Inflammatory macrophage treated with lipopolysaccharide for 4 hours (primary cell): Measurements from ENCODE around the gene PLOD2.

ENCODE experiments used
- DNase-seq: peaks from one replicate; pipeline ENCODE4 v3.0.0-alpha.2; 2020

PLOD2 gene

DNA sequence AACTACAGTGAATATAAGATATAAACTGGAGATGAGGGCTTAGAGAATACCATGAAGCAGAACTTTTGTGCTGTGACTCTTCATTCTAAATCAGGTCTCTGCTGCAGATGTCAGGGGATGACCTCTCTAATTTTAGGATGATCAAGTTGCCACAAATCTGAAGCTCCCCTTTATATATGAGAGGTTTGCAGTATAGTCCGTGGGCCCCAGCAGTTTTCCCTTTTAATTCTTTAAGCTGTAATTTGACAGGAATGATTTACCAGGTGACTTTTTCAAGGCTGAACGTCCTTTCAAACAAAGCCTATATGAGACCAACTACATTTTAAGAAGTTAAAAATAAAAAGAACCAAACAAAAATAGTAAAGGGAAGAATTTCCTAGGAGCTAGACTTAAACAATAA lies 4.9 kb upstream of the PLOD2 start:
- no peak for DNase-seq

DNA sequence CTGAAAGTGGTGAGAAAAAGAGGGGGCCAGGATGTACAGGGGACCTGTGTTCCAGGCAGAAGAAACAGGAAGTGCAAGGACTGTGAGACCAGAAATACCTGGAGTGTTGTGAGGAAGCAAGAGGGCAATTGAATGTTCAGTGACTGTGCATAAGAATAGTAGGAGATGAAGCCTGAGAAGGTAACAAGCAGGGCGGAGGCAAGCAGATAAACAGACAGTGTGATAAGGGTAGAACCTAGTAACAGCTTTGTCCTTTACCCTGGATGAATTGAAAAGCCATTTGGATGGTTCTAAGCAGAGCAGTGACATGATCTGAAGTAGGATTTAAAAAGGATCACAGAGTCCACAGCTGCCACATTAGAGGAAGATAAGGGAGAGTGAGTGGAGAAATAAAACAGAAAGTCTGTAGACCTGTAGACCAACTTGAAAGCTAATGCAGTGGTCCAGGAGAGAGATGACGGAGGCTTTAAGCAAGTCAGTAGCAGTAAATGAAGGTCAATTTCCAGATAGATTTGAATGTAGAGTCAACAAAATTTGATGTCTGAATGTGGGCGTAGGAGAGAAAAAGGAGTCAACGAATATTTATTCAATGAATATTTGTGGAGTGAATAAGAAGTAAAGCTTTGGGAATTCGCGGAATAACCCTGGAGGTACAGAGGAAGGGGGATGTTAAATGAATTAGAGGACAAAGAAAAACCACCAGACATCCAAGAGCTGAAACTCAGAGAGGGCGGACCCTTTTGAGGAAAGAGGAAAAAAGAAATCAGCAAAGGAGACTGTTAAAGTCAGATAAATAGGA lies 4.2 kb upstream of the PLOD2 start:
- no peak for DNase-seq

DNA sequence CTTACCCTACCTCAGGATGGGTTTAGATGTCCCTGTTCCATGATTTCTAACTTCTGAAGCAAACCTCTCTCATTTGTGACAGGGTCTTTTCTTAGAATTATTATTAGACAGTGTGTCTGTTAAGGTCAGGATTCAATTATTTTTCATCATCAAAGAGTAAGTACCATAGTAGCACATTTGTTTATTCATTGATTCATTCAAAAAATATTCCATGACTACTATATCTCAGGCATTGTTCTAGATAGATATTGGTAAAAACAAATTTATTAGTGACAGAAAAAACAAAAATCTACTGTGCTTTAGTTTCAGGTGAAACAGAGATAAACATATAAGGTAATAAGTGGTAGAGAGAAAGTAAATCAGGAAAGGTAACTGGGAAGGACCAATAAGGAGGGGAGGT lies 3.5 kb upstream of the PLOD2 start:
- DNase-seq = no peak

DNA sequence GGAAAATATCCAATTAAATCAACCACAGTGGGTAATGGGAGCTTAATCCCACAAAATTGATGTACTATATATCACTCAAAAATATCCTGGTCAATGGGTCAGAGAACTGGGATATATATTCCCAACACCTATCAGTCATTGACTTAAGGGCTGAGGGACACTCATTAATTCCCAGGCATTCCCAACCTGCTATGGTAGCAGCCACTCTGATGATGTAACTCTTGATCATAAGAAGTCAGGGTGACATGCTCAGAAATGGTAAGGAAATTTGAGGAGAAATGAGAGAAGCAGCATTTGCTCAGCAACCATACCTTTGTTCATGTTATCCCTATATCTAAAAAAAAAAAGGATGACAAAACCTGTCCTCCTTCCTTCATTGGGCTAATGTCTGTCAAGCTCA lies 3.1 kb upstream of the PLOD2 start:
- DNase-seq = no peak

DNA sequence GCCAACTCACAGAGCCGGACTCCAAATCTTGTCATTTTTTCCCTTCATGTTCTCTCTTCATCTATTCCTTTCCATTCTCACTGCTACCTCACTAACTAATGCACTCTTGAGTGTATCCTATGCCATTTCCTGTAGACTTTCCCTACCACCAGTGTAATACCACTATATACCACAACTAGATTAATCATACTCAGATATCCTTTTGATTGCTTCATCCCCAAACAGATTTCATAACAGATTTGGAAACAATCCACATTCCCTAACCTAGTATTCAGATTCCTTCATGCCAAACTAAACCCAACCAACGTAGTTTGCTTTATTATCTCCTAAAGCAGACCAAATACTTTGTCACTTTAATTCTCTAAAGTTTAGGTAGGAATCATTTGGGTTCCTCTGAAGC lies 2.6 kb upstream of the PLOD2 start:
- peak; percentile 17 for DNase-seq

DNA sequence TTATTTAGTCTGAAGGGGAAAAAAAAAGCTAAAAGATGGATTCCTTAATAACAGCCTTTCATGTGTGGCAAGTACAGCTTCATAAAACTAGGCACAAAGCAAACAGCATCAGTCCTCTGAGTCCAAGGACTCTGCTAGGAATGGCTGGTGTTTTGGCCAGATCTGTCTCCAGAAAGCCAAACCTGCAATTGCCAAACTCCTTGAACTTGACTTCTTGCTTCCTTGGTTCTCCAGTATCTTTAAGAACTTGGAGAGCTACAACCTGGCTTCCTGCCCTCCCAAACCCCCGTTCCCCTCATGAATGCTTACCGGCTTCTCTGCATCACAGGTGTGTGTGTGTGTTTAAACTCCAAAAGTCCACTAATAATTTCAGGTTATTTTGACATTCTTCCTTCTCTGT lies 1.6 kb upstream of the PLOD2 start:
- DNase-seq = no peak

DNA sequence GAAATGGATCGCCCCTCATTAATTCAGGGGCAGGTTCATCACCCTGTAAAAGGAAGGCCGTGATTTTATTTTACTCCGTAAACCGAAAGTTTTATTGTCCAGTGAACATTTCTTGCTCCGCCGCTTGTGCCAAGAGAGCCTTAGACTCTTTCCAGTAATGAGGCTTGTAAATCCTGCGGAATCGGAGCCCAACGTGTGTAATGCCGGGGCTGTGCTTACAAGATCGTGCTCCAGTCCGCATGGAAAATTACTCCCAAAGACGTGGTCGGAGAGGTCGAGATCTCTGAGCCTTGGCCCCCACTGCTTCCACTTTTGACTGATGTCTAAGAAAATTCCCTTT lies 649 bp upstream of the PLOD2 start:
- DNase-seq = peak; percentile 4

DNA sequence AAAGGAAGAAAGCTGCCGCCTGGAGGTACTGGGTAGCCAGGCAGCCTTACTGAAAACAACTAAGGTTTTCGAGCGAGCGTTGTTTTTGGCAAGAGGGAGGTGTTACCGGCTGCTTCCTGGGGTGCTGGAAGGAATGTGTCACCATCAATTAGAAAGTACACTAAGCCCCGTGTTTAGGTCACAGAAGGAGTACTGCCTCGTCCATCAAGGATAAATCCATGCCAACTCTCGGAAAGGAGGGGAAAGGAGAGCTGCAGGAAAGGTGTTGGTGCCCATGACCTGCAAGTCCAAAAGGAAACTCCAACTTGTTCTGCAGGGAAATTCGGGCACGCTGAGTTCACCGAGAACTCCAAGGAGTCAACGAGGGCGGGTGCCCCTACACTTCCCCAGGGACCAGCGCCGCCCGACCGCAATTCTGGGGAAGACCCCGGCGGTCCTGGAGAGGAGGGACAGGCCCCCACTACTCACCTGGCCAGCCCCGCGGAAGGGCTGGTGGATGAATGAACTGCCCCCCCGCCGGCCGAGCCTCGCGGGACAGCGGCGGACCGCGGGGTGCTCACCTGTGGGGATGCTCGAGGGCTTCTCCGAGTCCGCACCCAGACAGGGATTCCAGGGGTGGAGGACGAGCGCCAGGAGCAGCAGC lies 542 bp downstream of the PLOD2 start:
- DNase-seq = peak; percentile 5

DNA sequence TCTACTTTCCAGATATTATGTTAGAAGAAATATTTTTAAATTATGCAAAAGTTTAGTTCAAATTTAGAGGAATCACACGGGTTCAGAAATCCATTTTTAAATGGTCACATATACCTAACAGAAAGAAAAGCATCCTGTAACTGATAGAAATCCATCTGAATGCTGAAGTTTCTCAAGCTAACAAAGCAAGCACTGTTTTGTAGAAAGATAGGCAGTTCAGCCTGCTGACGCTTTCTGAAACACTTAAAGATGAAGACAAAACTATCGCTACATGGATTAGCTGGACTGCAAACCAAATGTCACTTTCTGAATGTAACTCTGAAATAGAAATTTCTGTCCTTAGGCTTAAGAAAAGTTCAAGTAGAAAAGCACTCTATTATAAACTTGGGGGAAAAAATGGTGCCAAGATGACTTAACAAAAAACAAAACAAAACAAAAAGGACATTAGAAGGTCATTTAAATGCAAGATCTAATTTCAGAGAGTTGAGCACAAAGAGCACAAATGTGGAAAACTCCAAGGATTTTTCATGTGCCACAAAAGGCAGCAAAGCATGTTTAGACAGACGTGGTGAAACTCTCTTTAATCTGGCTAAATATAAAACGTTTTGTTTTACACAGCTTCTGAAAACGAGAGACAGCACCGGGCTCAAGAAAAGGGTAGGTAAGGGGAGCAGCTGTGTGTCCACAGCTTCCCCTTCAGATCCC lies 1.2 kb downstream of the PLOD2 start:
- no peak for DNase-seq

DNA sequence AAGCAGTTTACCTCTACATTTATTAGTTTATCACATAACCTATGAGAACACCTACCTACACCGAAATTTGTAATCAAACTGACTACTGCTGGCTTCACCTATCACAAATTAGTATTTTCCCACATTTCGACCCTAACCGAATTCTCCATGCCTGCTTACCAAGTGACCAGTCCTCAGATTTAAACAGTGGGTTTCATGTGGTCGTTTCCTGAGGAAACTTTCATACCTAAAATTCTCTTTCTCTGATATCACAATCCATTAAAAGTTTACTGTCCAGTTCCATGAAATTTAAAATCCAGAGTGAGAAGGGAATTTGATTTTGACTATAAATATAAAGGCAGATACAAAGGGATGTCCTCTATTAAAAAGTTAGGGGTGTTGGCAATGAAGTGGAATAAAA lies 1.9 kb downstream of the PLOD2 start:
- no peak for DNase-seq

DNA sequence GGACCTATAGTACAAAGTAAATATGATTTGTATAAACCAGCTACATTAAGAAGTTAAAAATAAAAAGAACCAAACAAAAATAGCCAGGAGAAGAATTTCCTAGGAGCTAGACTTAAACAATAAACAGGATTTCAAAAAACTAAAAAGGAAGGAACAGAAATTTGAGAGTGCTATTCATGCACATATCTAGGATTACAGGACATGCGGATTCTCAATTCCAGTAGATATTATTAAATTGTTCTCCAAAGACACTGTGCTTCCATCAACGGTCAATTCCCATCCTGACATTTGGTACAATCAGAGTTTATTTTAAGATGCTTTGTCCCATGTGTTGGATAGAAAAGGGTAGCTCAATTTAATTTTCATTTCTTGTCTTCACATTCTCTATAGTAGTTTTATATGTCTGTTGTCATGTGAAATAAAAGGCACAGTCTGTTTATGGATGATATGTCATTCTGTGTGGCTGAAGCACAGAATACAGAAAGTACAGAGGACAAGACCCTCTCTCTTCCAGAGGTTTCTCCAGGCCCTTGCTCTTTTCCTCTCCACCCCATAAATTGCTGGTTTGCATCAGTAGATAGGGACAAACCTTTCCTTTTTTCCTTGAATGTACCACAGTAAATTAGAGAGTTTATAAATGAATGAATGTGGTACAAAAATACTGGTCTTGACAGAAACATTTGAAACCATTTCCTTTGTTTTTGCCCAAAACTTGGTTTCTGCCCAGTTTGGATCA lies 3.5 kb downstream of the PLOD2 start:
- no peak for DNase-seq

DNA sequence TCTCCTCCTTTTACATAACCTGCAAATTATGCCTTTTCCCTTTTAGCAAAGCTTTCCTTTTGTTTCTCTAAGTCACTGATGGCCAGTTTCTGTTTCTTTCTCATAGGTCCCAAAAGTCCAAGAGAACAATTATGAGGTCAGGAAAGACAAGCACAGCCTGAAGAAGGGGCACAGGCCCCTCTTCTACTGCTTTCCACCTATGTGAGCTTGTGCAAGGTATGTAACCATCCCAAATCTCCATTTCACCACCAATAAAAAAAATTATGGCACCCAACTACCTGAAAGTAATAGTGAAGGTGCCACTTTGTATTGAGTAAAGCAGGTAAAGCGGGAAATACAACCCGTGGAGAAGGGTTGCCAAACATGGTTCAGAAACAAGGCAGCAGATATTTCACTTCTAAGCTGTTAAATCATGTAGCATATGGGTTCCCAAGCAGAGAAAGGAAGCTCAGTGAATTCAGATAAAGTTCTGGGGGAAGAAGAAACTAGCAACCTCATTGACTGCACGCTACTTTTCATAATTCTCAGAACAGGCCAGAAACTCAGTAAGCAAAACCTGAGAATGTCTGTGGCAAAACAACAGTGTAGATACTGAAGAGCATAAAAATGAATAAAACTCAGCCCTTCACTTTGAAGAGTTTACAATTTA lies 4.2 kb downstream of the PLOD2 start:
- no peak for DNase-seq

DNA sequence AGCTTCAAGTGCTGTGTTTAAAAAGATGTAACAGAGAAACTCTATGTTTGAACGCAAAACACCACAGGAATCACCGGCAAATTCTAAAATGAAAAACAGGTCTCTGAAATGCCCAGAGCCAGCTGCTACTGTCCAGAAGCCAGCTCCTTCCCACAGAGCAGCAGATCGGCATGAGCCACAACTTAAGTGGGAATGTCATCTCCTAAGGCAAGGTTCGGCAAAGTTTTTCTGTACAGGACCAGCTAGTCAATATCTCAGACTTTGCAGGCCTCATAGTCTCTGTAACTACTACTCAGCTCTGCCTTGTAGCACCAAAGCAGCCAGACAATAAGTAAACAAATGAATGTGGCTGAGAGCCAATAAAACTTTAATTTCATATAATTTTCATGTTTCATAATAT lies 4.9 kb downstream of the PLOD2 start:
- no peak for DNase-seq

DNA sequence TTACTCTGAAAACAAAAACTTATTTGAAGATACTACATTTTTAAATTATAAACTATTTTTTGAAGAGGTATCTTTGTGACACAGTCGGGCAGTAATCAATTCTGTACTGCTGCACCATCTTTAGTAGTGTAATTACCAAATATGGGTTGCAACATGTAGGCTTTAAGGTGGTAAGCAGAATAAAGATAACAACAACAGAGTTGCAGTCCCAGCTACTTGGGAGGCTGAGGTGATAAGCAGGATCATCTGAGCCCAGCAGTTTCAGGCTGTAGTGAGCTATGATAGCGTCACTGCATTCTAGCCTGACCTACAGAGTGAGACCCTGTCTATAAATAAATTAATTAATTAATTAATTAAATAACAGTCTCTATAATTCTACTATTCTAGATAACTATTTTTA lies 6.0 kb downstream of the PLOD2 start:
- no peak for DNase-seq

DNA sequence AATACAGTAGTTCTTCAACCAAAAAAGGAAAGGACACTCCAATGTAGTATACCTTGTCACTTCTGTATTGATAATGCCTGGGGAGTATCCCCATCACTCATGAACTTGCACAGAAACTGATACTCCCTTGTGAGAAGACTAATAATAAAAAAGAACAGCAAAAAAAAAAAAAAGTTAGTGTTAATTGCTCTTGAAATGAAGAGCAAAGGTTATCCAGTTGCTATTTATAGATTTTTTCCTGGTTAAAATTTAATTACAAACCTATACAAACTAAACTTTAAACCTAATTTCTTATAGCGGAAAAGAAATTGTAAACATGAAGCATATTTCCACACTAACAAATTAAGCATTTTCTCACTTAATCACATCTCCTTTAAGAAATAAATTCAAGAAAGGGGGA lies 6.7 kb downstream of the PLOD2 start:
- no peak for DNase-seq

DNA sequence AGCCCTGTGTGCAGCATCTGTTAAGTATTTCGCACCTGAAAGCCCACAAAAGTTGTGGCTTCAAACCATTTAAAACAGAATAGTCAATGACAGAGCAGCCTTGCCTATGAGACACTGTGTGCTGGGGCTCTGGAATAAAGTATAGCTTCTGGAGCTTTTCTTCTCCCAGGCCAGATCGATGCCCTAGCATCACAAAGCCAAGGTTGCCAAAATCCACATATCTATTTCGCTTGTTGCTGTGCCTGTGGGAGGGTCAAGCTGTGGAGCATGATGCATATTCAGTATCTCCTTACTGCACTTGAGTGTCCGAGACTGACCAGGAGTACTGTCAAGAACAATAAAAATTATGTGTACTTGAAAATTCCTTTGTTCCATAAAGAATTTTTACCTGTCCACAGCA lies 7.6 kb downstream of the PLOD2 start:
- DNase-seq = no peak

DNA sequence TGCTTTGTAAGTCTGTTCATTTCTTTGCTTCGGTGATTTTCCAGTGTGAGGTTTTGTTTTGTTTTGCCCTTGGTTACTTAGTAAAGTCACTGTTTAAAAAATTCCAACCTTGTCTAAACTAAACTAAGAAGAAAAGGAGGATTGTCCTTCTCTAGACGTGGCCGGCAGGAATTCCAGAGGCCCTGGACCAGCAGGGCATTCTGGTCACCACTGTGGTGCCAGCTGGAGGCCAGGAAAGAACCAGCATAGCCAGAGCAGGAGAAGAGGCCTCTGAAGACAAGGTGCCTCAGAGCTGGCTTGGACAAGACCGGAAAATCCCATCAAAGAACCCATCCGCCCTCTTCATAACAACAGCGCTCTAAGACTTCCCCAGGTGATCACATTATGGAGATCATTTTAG lies 8.2 kb downstream of the PLOD2 start:
- no peak for DNase-seq

DNA sequence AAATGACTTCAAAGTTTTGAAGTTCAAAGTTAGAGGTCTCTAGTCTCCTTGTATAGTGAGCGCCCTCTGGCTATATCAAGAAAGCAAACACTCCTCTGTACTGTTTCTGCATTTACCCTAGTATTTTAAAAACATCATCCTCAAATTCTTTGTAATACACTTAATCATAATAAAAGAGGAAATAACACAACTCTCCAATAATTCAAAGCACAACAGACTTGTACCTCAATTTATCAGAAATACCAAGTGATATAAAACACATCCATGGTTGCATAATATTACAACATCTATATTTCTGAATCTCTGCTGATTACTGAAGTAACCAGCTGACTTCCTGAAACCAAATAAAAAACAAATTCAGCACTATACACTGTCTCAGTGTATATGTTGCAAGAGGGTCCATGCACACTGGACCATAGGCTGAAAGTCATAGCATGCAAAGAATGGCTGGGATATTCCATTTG lies 12.5 kb downstream of the PLOD2 start:
- DNase-seq = peak; percentile 65

DNA sequence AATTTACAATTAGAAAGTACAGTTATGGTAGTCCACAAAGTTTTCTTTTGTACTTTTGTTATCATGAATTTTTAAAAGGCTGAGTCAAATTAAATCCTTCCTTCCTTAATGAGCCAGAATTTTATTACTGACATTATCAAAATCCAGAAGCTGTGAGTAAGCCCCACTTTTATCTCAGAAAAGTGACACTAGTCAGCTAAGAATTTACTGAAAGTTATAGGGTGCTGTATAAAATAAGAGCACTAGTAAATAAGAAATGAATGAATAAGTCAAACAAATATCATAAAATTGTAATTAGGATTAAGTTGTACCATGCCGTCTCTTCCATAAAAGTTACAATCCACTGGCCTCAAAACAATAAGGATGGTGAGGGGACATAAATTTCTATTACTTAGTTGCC lies 15.3 kb downstream of the PLOD2 start:
- no peak for DNase-seq

DNA sequence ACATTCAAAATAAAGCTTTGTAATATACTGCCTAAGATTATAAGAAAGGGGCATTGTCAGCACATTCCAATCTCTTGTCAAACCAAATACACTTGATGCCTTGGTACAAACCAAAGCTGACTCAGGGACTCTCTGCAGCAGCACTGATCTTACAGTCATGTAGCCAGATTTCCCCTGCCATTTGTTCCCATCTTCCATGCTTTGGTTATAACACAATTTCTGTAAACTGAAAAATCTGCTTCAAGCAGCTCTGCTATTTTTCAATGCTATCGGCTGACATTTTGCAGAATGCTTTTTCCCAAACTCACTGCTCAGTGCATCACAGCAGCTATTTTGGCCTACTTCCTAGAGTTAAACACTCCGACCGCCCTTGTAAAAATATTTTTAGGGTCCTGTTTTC lies 18.2 kb downstream of the PLOD2 start:
- DNase-seq = no peak

DNA sequence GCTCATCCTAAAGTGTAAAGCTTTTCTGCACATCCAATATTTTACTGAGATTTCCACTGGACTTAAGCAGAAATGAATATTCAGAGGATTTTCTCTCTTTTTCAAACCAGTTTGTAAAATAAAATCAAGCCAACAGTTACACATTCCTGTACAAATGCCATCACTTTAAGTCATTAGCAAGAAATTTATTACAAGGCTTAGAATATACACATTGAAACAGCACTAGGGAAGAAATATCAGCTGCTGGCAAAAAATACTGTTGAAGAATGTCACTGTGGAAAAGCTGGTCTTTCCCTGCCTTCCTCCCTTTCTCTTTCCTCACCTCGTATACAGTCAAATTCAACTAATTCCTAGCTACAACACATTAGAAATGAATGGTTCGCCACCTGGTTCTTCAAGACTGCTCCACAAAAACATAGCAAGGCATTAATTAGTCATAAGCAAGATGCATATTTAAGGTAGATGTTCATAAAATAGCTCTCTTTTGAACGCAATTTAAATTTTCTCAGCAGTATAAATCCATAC lies 21.3 kb downstream of the PLOD2 start:
- DNase-seq = no peak

DNA sequence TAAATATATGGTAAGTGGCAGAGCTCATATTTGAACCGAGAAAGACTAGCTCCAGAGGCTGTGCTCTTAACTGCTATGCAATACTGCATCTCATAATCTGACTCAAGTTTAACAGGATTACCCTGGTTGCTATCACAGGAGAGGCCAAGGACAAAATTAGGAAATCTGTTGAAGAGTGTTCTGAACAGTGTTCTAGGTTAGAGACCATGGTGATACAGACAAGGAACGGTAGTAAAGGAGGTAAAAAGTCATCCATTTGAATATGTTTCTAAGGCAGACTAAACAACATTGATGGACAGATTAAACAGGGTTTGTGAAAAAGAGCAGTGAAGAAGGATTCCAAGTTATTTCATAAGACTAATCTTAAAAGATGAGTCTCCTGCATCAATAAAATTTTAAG lies 22.1 kb downstream of the PLOD2 start:
- DNase-seq = no peak

DNA sequence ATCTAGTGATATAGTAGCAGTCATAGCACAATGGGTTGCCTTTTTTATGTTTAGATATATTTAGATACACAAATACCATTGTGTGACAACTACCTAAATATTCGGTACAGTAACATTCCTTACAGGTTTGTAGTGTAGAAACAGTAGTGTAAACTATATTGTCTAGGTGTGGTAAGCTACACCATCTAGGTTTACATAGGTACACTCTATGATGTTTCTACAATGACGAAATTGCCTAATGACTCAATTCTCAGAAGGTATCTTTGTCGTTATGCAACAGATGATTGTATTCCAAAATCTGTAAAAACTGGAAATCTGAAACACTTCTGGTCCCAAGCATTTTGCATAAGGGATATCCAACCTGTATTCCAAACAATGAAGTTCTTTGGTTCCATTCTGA lies 24.3 kb downstream of the PLOD2 start:
- no peak for DNase-seq
